ENCODE results near the gene CSTF1.

CSTF1 gene

GRCh38 chr20:56362833-56363413, 29.5 kb upstream of the CSTF1 start:
- Histone ChIP-seq H3K23ac (ENCODE audit: low read length) (no peak overlapping the region), H4K8ac (ENCODE audit: low read depth, low read length) (no peak overlapping the region), H3K4ac (ENCODE audit: low read depth, low read length) (no peak overlapping the region), H2AK5ac (ENCODE audit: low read length) (no peak overlapping the region), H3K36me3 (ENCODE audit: control insufficient read depth, insufficient read depth, low read length) (no peaks in the 10 kb centered on the region), H3K27ac (ENCODE audit: low read depth, low read length) (no peak overlapping the region), H4K5ac (ENCODE audit: low read length) (no peak overlapping the region), H3K18ac (ENCODE audit: low read length) (no peak overlapping the region), H2BK120ac (ENCODE audit: low read depth, low read length) (no peak overlapping the region), H3K4me2 (ENCODE audit: low read length) (no peak overlapping the region), H2BK5ac (ENCODE audit: low read length) (no peak overlapping the region), H3K4me1 (ENCODE audit: control insufficient read depth, low read depth, low read length) (no peaks in the 10 kb centered on the region), H2BK15ac (replicated peaks; ENCODE audit: low read depth) (no peak overlapping the region), H3K4me3 (ENCODE audit: low read length) (no peak overlapping the region), H3K27me3 (ENCODE audit: insufficient read depth, low read length, poor library complexity) (no peaks in the 10 kb centered on the region), H3K56ac (ENCODE audit: low read length) (no peak overlapping the region), H3K9ac (ENCODE audit: low read length) (no peak overlapping the region), H3K79me1 (ENCODE audit: low read length) (no peaks in the 10 kb centered on the region), H3K79me2 (ENCODE audit: control insufficient read depth, insufficient read depth, low read length) (no peaks in the 10 kb centered on the region)
- no CpG with 5 or more reads among the region's 8 CpGs for WGBS (ENCODE audit: extremely low coverage, insufficient coverage, low lambda C conversion rate)
- peak; percentile 27 for DNase-seq

GRCh38 chr20:56363491-56363890, 29.0 kb upstream of the CSTF1 start:
- Histone ChIP-seq H3K79me2 (ENCODE audit: control insufficient read depth, insufficient read depth, low read length) (no peaks in the 10 kb centered on the region), H3K9ac (ENCODE audit: low read length) (no peak overlapping the region), H2AK5ac (ENCODE audit: low read length) (no peak overlapping the region), H3K56ac (ENCODE audit: low read length) (no peak overlapping the region), H4K5ac (ENCODE audit: low read length) (no peak overlapping the region), H4K8ac (ENCODE audit: low read depth, low read length) (no peak overlapping the region), H3K23ac (ENCODE audit: low read length) (no peak overlapping the region), H3K36me3 (ENCODE audit: control insufficient read depth, insufficient read depth, low read length) (no peaks in the 10 kb centered on the region), H2BK120ac (ENCODE audit: low read depth, low read length) (no peak overlapping the region), H2BK15ac (replicated peaks; ENCODE audit: low read depth) (no peak overlapping the region), H3K27ac (ENCODE audit: low read depth, low read length) (no peak overlapping the region), H3K4me1 (ENCODE audit: control insufficient read depth, low read depth, low read length) (no peaks in the 10 kb centered on the region), H3K4ac (ENCODE audit: low read depth, low read length) (no peak overlapping the region), H3K27me3 (ENCODE audit: insufficient read depth, low read length, poor library complexity) (no peaks in the 10 kb centered on the region), H3K18ac (ENCODE audit: low read length) (no peak overlapping the region), H3K79me1 (ENCODE audit: low read length) (no peaks in the 10 kb centered on the region), H3K4me3 (ENCODE audit: low read length) (no peak overlapping the region), H3K4me2 (ENCODE audit: low read length) (no peak overlapping the region), H2BK5ac (ENCODE audit: low read length) (no peak overlapping the region)
- WGBS (ENCODE audit: extremely low coverage, insufficient coverage, low lambda C conversion rate): no CpG with 5 or more reads among the region's 6 CpGs
- no peak for DNase-seq

- Histone ChIP-seq H3K27me3 (ENCODE audit: insufficient read depth, low read length, poor library complexity) (no peaks in the 10 kb centered on the region), H3K4me1 (ENCODE audit: control insufficient read depth, low read depth, low read length) (no peaks in the 10 kb centered on the region), H3K36me3 (ENCODE audit: control insufficient read depth, insufficient read depth, low read length) (peaks cover 7% of the 10 kb centered on the region), H4K8ac (ENCODE audit: low read depth, low read length) (no peak overlapping the region), H3K79me1 (ENCODE audit: low read length) (peaks cover 8% of the 10 kb centered on the region), H3K27ac (ENCODE audit: low read depth, low read length) (no peak overlapping the region), H2BK120ac (ENCODE audit: low read depth, low read length) (no peak overlapping the region), H3K4ac (ENCODE audit: low read depth, low read length) (no peak overlapping the region), H3K23ac (ENCODE audit: low read length) (no peak overlapping the region), H3K56ac (ENCODE audit: low read length) (no peak overlapping the region), H2BK15ac (replicated peaks; ENCODE audit: low read depth) (no peak overlapping the region), H3K9ac (ENCODE audit: low read length) (no peak overlapping the region), H3K18ac (ENCODE audit: low read length) (no peak overlapping the region), H3K4me3 (ENCODE audit: low read length) (no peak overlapping the region), H4K5ac (ENCODE audit: low read length) (no peak overlapping the region), H2BK5ac (ENCODE audit: low read length) (no peak overlapping the region), H3K4me2 (ENCODE audit: low read length) (no peak overlapping the region), H3K79me2 (ENCODE audit: control insufficient read depth, insufficient read depth, low read length) (no peaks in the 10 kb centered on the region), H2AK5ac (ENCODE audit: low read length) (no peak overlapping the region)
- no CpG with 5 or more reads among the region's 6 CpGs for WGBS (ENCODE audit: extremely low coverage, insufficient coverage, low lambda C conversion rate)
- DNase-seq: no peak
These were observed 23.9 kb upstream of the CSTF1 start for GRCh38 chr20:56368351-56369134.

- Histone ChIP-seq H3K36me3 (ENCODE audit: control insufficient read depth, insufficient read depth, low read length) (peaks cover 9% of the 10 kb centered on the region), H3K23ac (ENCODE audit: low read length) (no peak overlapping the region), H3K27ac (ENCODE audit: low read depth, low read length) (no peak overlapping the region), H3K4ac (ENCODE audit: low read depth, low read length) (no peak overlapping the region), H3K79me1 (ENCODE audit: low read length) (peaks cover 11% of the 10 kb centered on the region), H3K4me1 (ENCODE audit: control insufficient read depth, low read depth, low read length) (no peaks in the 10 kb centered on the region), H4K8ac (ENCODE audit: low read depth, low read length) (no peak overlapping the region), H3K4me2 (ENCODE audit: low read length) (no peak overlapping the region), H2BK5ac (ENCODE audit: low read length) (no peak overlapping the region), H2BK15ac (replicated peaks; ENCODE audit: low read depth) (no peak overlapping the region), H3K9ac (ENCODE audit: low read length) (no peak overlapping the region), H3K56ac (ENCODE audit: low read length) (no peak overlapping the region), H3K79me2 (ENCODE audit: control insufficient read depth, insufficient read depth, low read length) (no peaks in the 10 kb centered on the region), H2AK5ac (ENCODE audit: low read length) (no peak overlapping the region), H3K18ac (ENCODE audit: low read length) (no peak overlapping the region), H4K5ac (ENCODE audit: low read length) (no peak overlapping the region), H2BK120ac (ENCODE audit: low read depth, low read length) (no peak overlapping the region), H3K27me3 (ENCODE audit: insufficient read depth, low read length, poor library complexity) (no peaks in the 10 kb centered on the region), H3K4me3 (ENCODE audit: low read length) (no peak overlapping the region)
- WGBS (ENCODE audit: extremely low coverage, insufficient coverage, low lambda C conversion rate): no CpG with 5 or more reads among the region's 4 CpGs
- DNase-seq: no peak
These were observed 23.3 kb upstream of the CSTF1 start for GRCh38 chr20:56369179-56369578.

- H2BK5ac ChIP-seq (ENCODE audit: low read length): no peak overlapping the region
- no peak overlapping the region for H3K23ac ChIP-seq (ENCODE audit: low read length)
- H3K36me3 ChIP-seq (ENCODE audit: control insufficient read depth, insufficient read depth, low read length): peaks cover 11% of the 10 kb centered on the region
- H3K27ac ChIP-seq (ENCODE audit: low read depth, low read length): no peak overlapping the region
- no peak overlapping the region for H4K5ac ChIP-seq (ENCODE audit: low read length)
- no peaks in the 10 kb centered on the region for H3K4me1 ChIP-seq (ENCODE audit: control insufficient read depth, low read depth, low read length)
- no peak overlapping the region for H3K4me3 ChIP-seq (ENCODE audit: low read length)
- H2BK15ac ChIP-seq (replicated peaks; ENCODE audit: low read depth): no peak overlapping the region
- no peak overlapping the region for H3K9ac ChIP-seq (ENCODE audit: low read length)
- H3K79me1 ChIP-seq (ENCODE audit: low read length): peaks cover 11% of the 10 kb centered on the region
- no peak overlapping the region for H3K18ac ChIP-seq (ENCODE audit: low read length)
- H2BK120ac ChIP-seq (ENCODE audit: low read depth, low read length): no peak overlapping the region
- H3K4me2 ChIP-seq (ENCODE audit: low read length): no peak overlapping the region
- DNase-seq: no peak
- no peak overlapping the region for H3K4ac ChIP-seq (ENCODE audit: low read depth, low read length)
- no peaks in the 10 kb centered on the region for H3K79me2 ChIP-seq (ENCODE audit: control insufficient read depth, insufficient read depth, low read length)
- no peak overlapping the region for H3K56ac ChIP-seq (ENCODE audit: low read length)
- H3K27me3 ChIP-seq (ENCODE audit: insufficient read depth, low read length, poor library complexity): no peaks in the 10 kb centered on the region
- H4K8ac ChIP-seq (ENCODE audit: low read depth, low read length): no peak overlapping the region
- no CpG with 5 or more reads among the region's 11 CpGs for WGBS (ENCODE audit: extremely low coverage, insufficient coverage, low lambda C conversion rate)
- no peak overlapping the region for H2AK5ac ChIP-seq (ENCODE audit: low read length)
These were observed 20.5 kb upstream of the CSTF1 start for GRCh38 chr20:56371977-56372376.
